HepG2 (cell line): ENCODE measurements around the gene ADCY6. TPM values are rescaled to one million over a fixed set of nuclear protein-coding genes. Genes with fewer than 3 reads are reported as not detected.

Source experiments
- ATAC-seq: fragments of 200-7000 bp; cut with Tn5 transposase; 3 replicates; pipeline ENCODE4 v1.9.1; 2020; ENCODE audit warnings: mild to moderate bottlenecking, moderate library complexity
- BruUV-seq: library from RNA; stranded (reverse); fragments of 400-500 nt; replicated peaks from 2 replicates; lab custom pipeline; 2021; lab: Mats Ljungman, UMichigan
- CTCF ChIA-PET: fragments of 300-600 bp; formaldehyde crosslinking; extraction: SDS; loops from one replicate; lab custom pipeline; 2021; ENCODE audit warnings: low total read pairs, inconsistent platforms, low intra/inter-chr PET ratio; lab: Yijun Ruan, JAX
- POLR2A ChIA-PET: fragments of 350-600 bp; sonication (Branson Sonifier 250); formaldehyde crosslinking; loops from one replicate; lab custom pipeline; 2020; ENCODE audit warnings: antibody characterized with exemption, inconsistent platforms; lab: Yijun Ruan, JAX
- DNase-seq: peaks from one replicate; pipeline ENCODE4 v3.0.0-alpha.2; 2015; ENCODE audit warnings: low spot score
- FAIRE-seq: peaks from 3 replicates; lab custom pipeline; 2011; peaks lifted over from hg19 to GRCh38; lab: Jason Lieb, UNC
- H2AFZ ChIP-seq: one replicate; pipeline ENCODE4 v1.6.1; 2011; ENCODE audit warnings: low read length, inconsistent platforms
- H3K27ac ChIP-seq: fragments of 300-600 bp; 3 replicates; pipeline ENCODE4 v1.8.0; 2011; ENCODE audit warnings: mixed run types, mild to moderate bottlenecking, mixed read lengths, low read length, inconsistent platforms; ENCODE audit not compliant: insufficient read depth; ENCODE audit errors: extremely low read length
- H3K27me3 ChIP-seq, 2 experiments: fragments of 200-600 bp in 1 of 2; 2 replicates in 1 of 2; 3 replicates in 1 of 2; pipeline versions ENCODE4 v1.6.0 to v1.8.0; 2011; ENCODE audit warnings: low read length in 2 of 2, mild to moderate bottlenecking in 2 of 2, moderate library complexity in 2 of 2, inconsistent platforms in 1 of 2; ENCODE audit not compliant: insufficient read depth in 2 of 2, control insufficient read depth in 1 of 2
- H3K36me3 ChIP-seq, 2 experiments: fragments of 200-600 bp in 1 of 2; replicated peaks in 1 of 2; 2 replicates in 1 of 2; 3 replicates in 1 of 2; pipeline versions ENCODE4 v1.5.1 to v1.8.0; 2011; ENCODE audit warnings: low read length in 2 of 2, inconsistent platforms in 1 of 2; ENCODE audit not compliant: insufficient read depth in 2 of 2, control insufficient read depth in 1 of 2
- H3K4me1 ChIP-seq: 2 replicates; pipeline ENCODE4 v1.5.1; 2012; ENCODE audit warnings: low read length, inconsistent platforms; ENCODE audit not compliant: insufficient read depth
- H3K4me2 ChIP-seq: 2 replicates; pipeline ENCODE4 v1.6.0; 2011; ENCODE audit warnings: low read depth, low read length, inconsistent platforms
- H3K4me3 ChIP-seq, 3 experiments: fragments of 200-600 bp in 1 of 3; sonication (generic), shearing (Covaris generic) in 1 of 3; replicated peaks in 1 of 3; 2 replicates each; pipeline ENCODE4 v1.5.1; 2011 to 2016; ENCODE audit warnings: low read length in 3 of 3, inconsistent platforms in 2 of 3, low read depth in 2 of 3, mild to moderate bottlenecking in 2 of 3, control low read depth in 1 of 3, mixed read lengths in 1 of 3; ENCODE audit not compliant: insufficient read depth in 1 of 3
- H3K79me2 ChIP-seq: one replicate; pipeline ENCODE4 v1.6.1; 2011; ENCODE audit warnings: low read length, inconsistent platforms; ENCODE audit not compliant: insufficient read depth
- H3K9ac ChIP-seq: 2 replicates; pipeline ENCODE4 v1.6.0; 2011; ENCODE audit warnings: mild to moderate bottlenecking, low read depth, low read length, inconsistent platforms; ENCODE audit not compliant: insufficient read depth
- H3K9me3 ChIP-seq: 2 replicates; pipeline ENCODE4 v1.5.1; 2012; ENCODE audit warnings: mild to moderate bottlenecking, low read length
- H4K20me1 ChIP-seq: 2 replicates; pipeline ENCODE4 v1.6.0; 2011; ENCODE audit warnings: inconsistent platforms, mild to moderate bottlenecking, low read length, moderate library complexity; ENCODE audit not compliant: insufficient read depth
- PRPF4 ChIP-seq: fragments of 200-400 bp; formaldehyde crosslinking; IDR thresholded peaks from 2 replicates; pipeline ENCODE4 v1.6.1; 2016; ENCODE audit warnings: low read length, low read depth; ENCODE audit not compliant: poor library complexity, severe bottlenecking
- WGBS: methylation state at CpG from one replicate; pipeline ENCODE4 v1.1.6; 2017; ENCODE audit warnings: low lambda C conversion rate; 5-methylcytosine and 5-hydroxymethylcytosine counted together
- in situ Hi-C: cut with HindIII; loops from 2 replicates; pipeline ENCODE4 v1.10.0; 2017; ENCODE audit warnings: low pct_unique_long_range_greater_than_20kb; ENCODE audit not compliant: extremely low pct_ligation_motif_present
- intact Hi-C: fragments of 100-400 bp; cut with micrococcal nuclease; formaldehyde crosslinking; loops from one replicate; pipeline ENCODE4 v1.10.0; 2022; ENCODE audit not compliant: unreplicated experiment
- polyA plus RNA-seq, 8 experiments: library from polyadenylated mRNA; depleted of rRNA in 3 of 8; stranded (reverse) in 7 of 8; unstranded in 1 of 8; fragments of >200 nt; fragmentation: Illumina TruSeq in 4 of 8; extraction: Trizol in 4 of 8; gene quantifications; 2 replicates each; pipeline versions ENCODE4 v1.2.1 to v1.2.3, GENCODE V29; 2011 to 2016; ENCODE audit warnings: low read depth in 4 of 8, missing spikeins in 1 of 8, mixed read lengths in 1 of 8; ENCODE audit not compliant: insufficient read depth in 1 of 8
- total RNA-seq, 5 experiments: library from RNA; depleted of rRNA; stranded (reverse); fragments of >200 nt; fragmentation: Illumina TruSeq; extraction: Trizol; gene quantifications; 2 replicates each; pipeline ENCODE4 v1.2.3, GENCODE V29; 2016; ENCODE audit warnings: low read depth in 1 of 5
- TF ChIP-seq, protein P1 (sequence below): sonication (generic); formaldehyde crosslinking; IDR thresholded peaks from 2 replicates; pipeline ENCODE4 v1.5.0; 2020; ENCODE audit warnings: missing genetic modification reagents
- TF ChIP-seq, protein P2 (sequence below): conservative IDR thresholded peaks from 2 replicates; pipeline ENCODE4 v1.6.1; 2018; ENCODE audit warnings: missing genetic modification reagents
- TF ChIP-seq, protein P3 (sequence below): sonication (generic); formaldehyde crosslinking; IDR thresholded peaks from 2 replicates; pipeline ENCODE4 v1.5.0; 2020; ENCODE audit warnings: mild to moderate bottlenecking, missing genetic modification reagents

ADCY6 gene
- total and polyA plus RNA-seq, 2 of the 13 experiments (the other 11 are each of a cell fraction or from before 2014, with no cell fraction given), result 10.6 to 11.8 TPM

DNA sequence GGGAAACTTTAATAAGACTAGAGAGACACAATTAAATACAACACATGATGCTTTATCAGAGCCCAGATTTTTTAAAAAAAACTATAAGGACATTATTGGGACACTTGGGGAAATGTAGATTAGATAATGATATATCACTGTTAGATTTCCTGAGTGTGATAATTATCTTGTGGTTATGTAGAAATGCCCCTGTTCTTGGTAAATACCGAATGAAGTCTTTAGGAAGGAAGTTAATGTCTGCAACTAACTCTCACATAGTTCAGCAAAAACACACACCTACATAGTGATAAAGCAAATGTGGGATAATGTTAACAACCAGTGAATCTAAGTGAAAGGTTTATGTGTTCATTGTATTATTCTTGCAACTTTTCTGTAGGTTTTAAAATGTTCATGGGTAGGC, 14.8 kb upstream of the ADCY6 start:
- DNase-seq (no peak), ATAC-seq (no peak), FAIRE-seq (no peak)
- WGBS, result 48% methylated on average over 1 of the region's 1 CpG
- CTCF ChIA-PET, result no interaction called here
- TF ChIP-seq, protein P1, sequence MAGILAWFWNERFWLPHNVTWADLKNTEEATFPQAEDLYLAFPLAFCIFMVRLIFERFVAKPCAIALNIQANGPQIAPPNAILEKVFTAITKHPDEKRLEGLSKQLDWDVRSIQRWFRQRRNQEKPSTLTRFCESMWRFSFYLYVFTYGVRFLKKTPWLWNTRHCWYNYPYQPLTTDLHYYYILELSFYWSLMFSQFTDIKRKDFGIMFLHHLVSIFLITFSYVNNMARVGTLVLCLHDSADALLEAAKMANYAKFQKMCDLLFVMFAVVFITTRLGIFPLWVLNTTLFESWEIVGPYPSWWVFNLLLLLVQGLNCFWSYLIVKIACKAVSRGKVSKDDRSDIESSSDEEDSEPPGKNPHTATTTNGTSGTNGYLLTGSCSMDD (CRISPR knock-in tag), result no peak
- no peak for TF ChIP-seq PRPF4
- TF ChIP-seq, protein P2, sequence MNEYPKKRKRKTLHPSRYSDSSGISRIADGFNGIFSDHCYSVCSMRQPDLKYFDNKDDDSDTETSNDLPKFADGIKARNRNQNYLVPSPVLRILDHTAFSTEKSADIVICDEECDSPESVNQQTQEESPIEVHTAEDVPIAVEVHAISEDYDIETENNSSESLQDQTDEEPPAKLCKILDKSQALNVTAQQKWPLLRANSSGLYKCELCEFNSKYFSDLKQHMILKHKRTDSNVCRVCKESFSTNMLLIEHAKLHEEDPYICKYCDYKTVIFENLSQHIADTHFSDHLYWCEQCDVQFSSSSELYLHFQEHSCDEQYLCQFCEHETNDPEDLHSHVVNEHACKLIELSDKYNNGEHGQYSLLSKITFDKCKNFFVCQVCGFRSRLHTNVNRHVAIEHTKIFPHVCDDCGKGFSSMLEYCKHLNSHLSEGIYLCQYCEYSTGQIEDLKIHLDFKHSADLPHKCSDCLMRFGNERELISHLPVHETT, result no peak
- TF ChIP-seq, protein P3, sequence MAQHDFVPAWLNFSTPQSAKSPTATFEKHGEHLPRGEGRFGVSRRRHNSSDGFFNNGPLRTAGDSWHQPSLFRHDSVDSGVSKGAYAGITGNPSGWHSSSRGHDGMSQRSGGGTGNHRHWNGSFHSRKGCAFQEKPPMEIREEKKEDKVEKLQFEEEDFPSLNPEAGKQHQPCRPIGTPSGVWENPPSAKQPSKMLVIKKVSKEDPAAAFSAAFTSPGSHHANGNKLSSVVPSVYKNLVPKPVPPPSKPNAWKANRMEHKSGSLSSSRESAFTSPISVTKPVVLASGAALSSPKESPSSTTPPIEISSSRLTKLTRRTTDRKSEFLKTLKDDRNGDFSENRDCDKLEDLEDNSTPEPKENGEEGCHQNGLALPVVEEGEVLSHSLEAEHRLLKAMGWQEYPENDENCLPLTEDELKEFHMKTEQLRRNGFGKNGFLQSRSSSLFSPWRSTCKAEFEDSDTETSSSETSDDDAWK (CRISPR knock-in tag), result no peak
- Histone ChIP-seq H3K9ac (no peak overlapping the region), H3K27ac (no peak overlapping the region), H3K4me1 (peaks cover 24% of the 10 kb centered on the region), H3K27me3 (peaks cover 2 to 9% of the 10 kb centered on the region in 2 experiments; a peak in 2 of 5 replicates), H3K9me3 (no peaks in the 10 kb centered on the region), H3K4me3 (no peak overlapping the region), H2AFZ (no peak overlapping the region), H3K79me2 (no peaks in the 10 kb centered on the region), H3K4me2 (no peak overlapping the region), H4K20me1 (no peaks in the 10 kb centered on the region), H3K36me3 (no peaks in the 10 kb centered on the region)
- no TSS peak for BruUV-seq
- POLR2A ChIA-PET, result interaction anchor here (1.6 kb wide), 1 partner anchor 62 kb away, joined by 3 read pairs; the partner anchor contains the start of gene RND1
- intact Hi-C loops, result no loop called here
- in situ Hi-C loops, result no loop called here
